Thoracic aorta (tissue), 2 donors: ENCODE data around the gene ATP1A2. TPM values are rescaled to one million over a fixed set of nuclear protein-coding genes. Genes with fewer than 3 reads are reported as not detected.
"Not testable (repeated sequence)": the region's sequence is repeated elsewhere in the genome, so short reads cannot be mapped to it uniquely, and the experiment has no call there.

Experiments used
- ATAC-seq: fragments of 150-250 bp; one replicate; pipeline ENCODE4 v1.8.0; 2017; ENCODE audit warnings: low read depth; ENCODE audit not compliant: insufficient number of reproducible peaks, low FRiP score
- DNase-seq: peaks from one replicate; pipeline ENCODE4 v3.0.0-alpha.2; 2020; ENCODE audit warnings: low spot score
- H3K27ac ChIP-seq, 2 donors: fragments of 200-600 bp; sonication (generic); 1 replicate in 1 of 2; 2 replicates in 1 of 2; pipeline ENCODE4 v1.5.1; 2016; ENCODE audit warnings: mild to moderate bottlenecking in 2 of 2, moderate library complexity in 2 of 2
- H3K27me3 ChIP-seq: fragments of 200-600 bp; sonication (generic); replicated peaks from 2 replicates; pipeline ENCODE4 v1.6.0; 2016; ENCODE audit warnings: mild to moderate bottlenecking; ENCODE audit not compliant: insufficient read depth
- H3K36me3 ChIP-seq: fragments of 200-600 bp; sonication (generic); one replicate; pipeline ENCODE4 v1.5.1; 2016
- H3K4me1 ChIP-seq, 2 donors: fragments of 200-600 bp; sonication (generic); 1 replicate in 1 of 2; 2 replicates in 1 of 2; pipeline versions ENCODE4 v1.5.1 to v1.6.0; 2016; ENCODE audit warnings: low read depth in 2 of 2, mild to moderate bottlenecking in 1 of 2; ENCODE audit not compliant: control insufficient read depth in 1 of 2
- H3K4me3 ChIP-seq: fragments of 200-600 bp; sonication (generic); 2 replicates; pipeline ENCODE4 v1.5.1; 2016; ENCODE audit warnings: mild to moderate bottlenecking
- H3K9me3 ChIP-seq: fragments of 200-600 bp; sonication (generic); 2 replicates; pipeline ENCODE4 v1.5.1; 2016
- CTCF ChIP-seq: fragments of 200-600 bp; sonication (generic); IDR thresholded peaks from one replicate; pipeline ENCODE4 v1.5.1; 2019; ENCODE audit warnings: antibody characterized with exemption
- total RNA-seq, 2 donors: library from RNA; depleted of rRNA; stranded (reverse); fragments of >200 nt; gene quantifications; one replicate each; pipeline versions ENCODE4 v1.1.0 to v1.2.3, GENCODE V29; 2016

ATP1A2 gene
- total RNA-seq, 2 donors from 2014 or later, result 86.0 to 146 TPM

- no peak overlapping the region for H3K4me3 ChIP-seq
- peaks cover 16 to 40% of the 10 kb centered on the region in 2 donors for H3K4me1 ChIP-seq
- H3K27ac ChIP-seq, result no peak overlapping the region
- no peak for DNase-seq
- H3K27me3 ChIP-seq, result no peaks in the 10 kb centered on the region
- ATAC-seq, result no peak
- no peaks in the 10 kb centered on the region for H3K9me3 ChIP-seq
- no peak for TF ChIP-seq CTCF
- no peaks in the 10 kb centered on the region for H3K36me3 ChIP-seq
Observed at GRCh38 chr1:160109686-160110085, 5.9 kb upstream of the ATP1A2 start.

GRCh38 chr1:160111462-160111861 is 4.1 kb upstream of the ATP1A2 start:
- not testable (repeated sequence) for H3K27ac ChIP-seq, DNase-seq, ATAC-seq, H3K27me3 ChIP-seq, H3K36me3 ChIP-seq, H3K4me3 ChIP-seq, H3K9me3 ChIP-seq
- peaks cover 23 to 44% of the 10 kb centered on the region in 2 donors for H3K4me1 ChIP-seq

GRCh38 chr1:160112357-160112756 is 3.2 kb upstream of the ATP1A2 start:
- H3K27ac ChIP-seq, result no peak overlapping the region
- H3K27me3 ChIP-seq, result no peaks in the 10 kb centered on the region
- no peaks in the 10 kb centered on the region for H3K9me3 ChIP-seq
- H3K36me3 ChIP-seq, result no peaks in the 10 kb centered on the region
- ATAC-seq, result no peak
- H3K4me3 ChIP-seq, result no peak overlapping the region
- no peak for TF ChIP-seq CTCF
- peaks cover 23 to 53% of the 10 kb centered on the region in 2 donors for H3K4me1 ChIP-seq
- no peak for DNase-seq

- no peak for ATAC-seq
- peak overlapping the region; percentile 77 to 92 for H3K27ac ChIP-seq
- no peak overlapping the region for H3K4me3 ChIP-seq
- peaks cover 1% of the 10 kb centered on the region for H3K36me3 ChIP-seq
- no peaks in the 10 kb centered on the region for H3K9me3 ChIP-seq
- H3K4me1 ChIP-seq, result peaks cover 27 to 60% of the 10 kb centered on the region in 2 donors
- TF ChIP-seq CTCF, result peak; percentile 41
- no peaks in the 10 kb centered on the region for H3K27me3 ChIP-seq
- no peak for DNase-seq
Observed at GRCh38 chr1:160113407-160113806, 2.2 kb upstream of the ATP1A2 start.

- Histone ChIP-seq H3K4me1 (peaks cover 32 to 64% of the 10 kb centered on the region in 2 donors), H3K27ac (peak overlapping the region; percentile 77 to 92), H3K4me3 (no peak overlapping the region), H3K36me3 (peaks cover 5% of the 10 kb centered on the region), H3K9me3 (no peaks in the 10 kb centered on the region), H3K27me3 (no peaks in the 10 kb centered on the region)
- DNase-seq, result no peak
- TF ChIP-seq CTCF, result no peak
- no peak for ATAC-seq
Observed at GRCh38 chr1:160114085-160114484, 1.5 kb upstream of the ATP1A2 start.
